Stimulated activated CD4-positive, alpha-beta T cell treated with anti-CD3 and anti-CD28 coated beads, Interleukin-1b, Interleukin-23, amount 100 ng/mL, for 1 hour (primary cell): Measurements from ENCODE around the gene MAZ.
"Not testable (repeated sequence)": the region's sequence is repeated elsewhere in the genome, so short reads cannot be mapped to it uniquely, and the experiment has no call there.

Source experiments
- DNase-seq, 2 donors: peaks; one replicate each; pipeline ENCODE4 v3.0.0-alpha.2; 2020; ENCODE audit warnings: low read depth in 2 of 2

Gene MAZ

GRCh38 chr16:29806099-29806579 lies at the start of gene MAZ:
Gene MAZ, plus strand, starts transcription at chr16:29806529. Its CDS starts 173 bp downstream, at chr16:29806702.
- peak in 1 of 2 donors; percentile 60 for DNase-seq

DNA sequence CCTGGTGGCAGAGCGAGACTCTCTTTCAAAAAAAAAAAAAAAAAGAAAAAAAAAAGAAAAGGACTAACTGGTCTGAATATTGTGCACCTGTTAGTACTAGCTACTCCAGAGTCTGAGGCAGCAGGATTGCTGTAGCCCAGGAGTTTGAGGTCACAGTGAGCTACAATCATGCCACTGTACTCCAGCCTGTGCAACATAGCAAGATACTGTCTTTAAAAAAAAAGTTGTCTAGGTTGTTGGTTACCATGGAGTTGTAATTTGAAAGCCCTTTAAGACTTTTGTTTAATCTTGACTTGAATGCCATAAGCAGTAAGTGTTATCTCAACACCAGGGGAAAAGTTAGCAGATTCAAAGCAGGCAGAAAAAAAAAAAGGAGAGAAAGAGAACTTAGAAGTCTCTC lies 49.7 kb upstream of the MAZ start:
- DNase-seq, result no peak

- DNase-seq, result not testable (repeated sequence)
Observed at GRCh38 chr16:29757086-29757485, 49.2 kb upstream of the MAZ start.

- no peak for DNase-seq
Observed at GRCh38 chr16:29757950-29758466, 48.3 kb upstream of the MAZ start.

GRCh38 chr16:29760567-29761279 lies 45.6 kb upstream of the MAZ start:
- no peak for DNase-seq

DNA sequence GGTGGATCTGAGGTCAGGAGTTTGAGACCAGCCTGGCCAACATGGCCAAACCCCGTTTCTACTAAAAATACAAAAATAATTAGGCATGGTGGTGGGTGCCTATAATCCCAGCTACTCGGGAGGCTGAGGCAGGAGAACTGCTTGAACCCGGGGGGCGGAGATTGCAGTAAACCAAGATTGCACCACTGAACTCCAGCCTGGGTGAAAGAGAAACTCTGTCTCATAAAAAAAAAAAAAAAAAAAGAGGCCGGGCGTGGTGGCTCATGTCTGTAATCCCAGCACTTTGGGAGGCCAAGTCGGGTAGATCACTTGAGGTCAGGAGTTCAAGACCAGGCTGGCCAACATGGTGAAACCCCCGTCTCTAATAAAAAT lies 45.1 kb upstream of the MAZ start:
- DNase-seq, result not testable (repeated sequence)

- DNase-seq, result no peak
Observed at GRCh38 chr16:29761882-29762281, 44.4 kb upstream of the MAZ start.

- DNase-seq, result no peak
Observed at GRCh38 chr16:29763326-29763725, 43.0 kb upstream of the MAZ start.

GRCh38 chr16:29765167-29766032 lies 40.9 kb upstream of the MAZ start:
- DNase-seq, result no peak

- no peak for DNase-seq
Observed at GRCh38 chr16:29766571-29766970, 39.8 kb upstream of the MAZ start.

DNA sequence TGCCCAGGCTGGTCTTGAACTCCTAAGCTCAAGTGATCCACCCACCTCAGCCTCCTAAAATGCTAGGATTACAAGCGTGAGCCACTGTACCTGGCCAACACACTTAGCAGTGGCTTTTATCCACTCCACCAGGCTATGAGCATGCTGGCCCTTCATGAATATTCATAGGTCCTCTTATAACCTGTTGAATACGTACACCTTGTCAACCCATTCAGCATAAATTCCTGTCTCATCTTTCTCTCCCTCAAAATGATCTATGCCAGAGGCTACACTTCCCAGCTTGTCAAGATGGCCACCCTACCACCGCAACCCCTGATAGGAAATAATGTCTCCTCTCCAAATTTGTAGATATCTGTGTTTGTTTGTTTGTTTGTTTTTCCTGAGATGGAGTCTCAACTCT lies 39.3 kb upstream of the MAZ start:
- DNase-seq, result no peak

- DNase-seq, result no peak
Observed at GRCh38 chr16:29769507-29769906, 36.8 kb upstream of the MAZ start.

DNA sequence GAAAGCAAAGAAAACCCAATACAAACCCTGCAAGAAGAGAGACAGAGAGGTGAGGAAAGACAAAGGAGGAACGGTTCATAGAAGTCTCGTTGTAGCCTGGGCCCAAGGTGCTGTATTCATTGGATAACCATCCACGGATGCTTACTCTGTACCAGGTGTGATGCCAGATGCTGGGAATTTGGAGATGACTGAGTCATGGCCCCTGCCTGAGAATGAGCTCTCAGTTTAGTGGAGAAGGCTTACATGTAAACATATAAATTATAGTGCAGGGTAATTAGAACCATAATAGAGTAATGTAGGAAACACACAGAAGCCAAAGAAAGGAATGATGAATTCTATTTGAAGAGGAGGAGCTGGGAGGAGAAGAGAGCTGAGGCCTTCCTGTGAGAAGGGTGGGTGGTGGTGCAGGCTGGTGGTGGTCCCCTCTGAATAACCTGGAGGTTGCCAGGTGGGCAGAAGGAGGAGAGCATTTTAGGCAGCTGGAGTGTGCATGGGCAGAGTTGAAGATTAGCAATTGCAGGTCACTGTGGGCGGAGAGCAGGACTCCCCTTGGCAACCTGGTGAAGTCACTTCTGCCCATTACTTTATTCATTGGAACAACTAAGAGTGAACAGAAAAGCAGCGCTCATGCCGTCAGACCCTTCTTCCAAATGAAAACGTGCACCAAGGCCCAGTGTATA lies 35.9 kb upstream of the MAZ start:
- no peak for DNase-seq

DNA sequence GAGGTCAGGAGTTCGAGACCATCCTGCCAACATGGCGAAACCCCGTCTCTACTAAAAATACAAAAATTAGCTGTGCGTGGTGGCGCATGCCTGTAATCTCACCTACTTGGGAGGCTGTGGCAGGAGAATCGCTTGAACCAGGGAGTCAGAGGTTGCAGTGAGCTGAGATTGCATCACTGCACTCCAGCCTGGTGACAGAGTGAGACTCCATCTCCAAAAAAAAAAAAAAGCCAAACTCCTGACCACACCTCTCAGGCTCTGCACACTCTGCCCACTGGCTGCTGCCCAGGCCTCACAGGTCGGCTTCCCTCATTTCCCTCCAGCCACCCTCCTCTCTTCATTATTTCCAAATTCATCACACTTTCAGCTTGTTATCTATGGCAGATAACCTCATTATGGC lies 34.0 kb upstream of the MAZ start:
- not testable (repeated sequence) for DNase-seq

DNA sequence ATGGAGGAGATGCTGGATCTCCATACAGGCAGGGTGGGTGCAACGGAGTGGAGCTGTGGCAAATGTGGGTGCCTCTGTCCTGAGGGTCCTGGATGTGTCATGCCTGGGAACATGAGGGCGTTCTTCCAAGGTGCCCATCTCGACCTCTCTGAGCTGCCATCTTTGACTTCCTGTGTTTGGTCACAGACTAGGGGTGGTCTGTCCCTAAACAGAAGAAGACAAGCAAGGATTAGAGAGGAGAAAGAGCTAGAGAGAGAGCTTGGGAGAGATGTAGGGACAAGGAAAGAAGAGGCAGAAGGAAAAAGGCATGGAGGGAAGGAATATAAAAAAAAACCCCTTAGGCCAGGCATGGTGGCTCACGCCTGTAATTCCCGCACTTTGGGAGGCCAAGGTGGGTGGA lies 31.6 kb upstream of the MAZ start:
- no peak for DNase-seq

DNA sequence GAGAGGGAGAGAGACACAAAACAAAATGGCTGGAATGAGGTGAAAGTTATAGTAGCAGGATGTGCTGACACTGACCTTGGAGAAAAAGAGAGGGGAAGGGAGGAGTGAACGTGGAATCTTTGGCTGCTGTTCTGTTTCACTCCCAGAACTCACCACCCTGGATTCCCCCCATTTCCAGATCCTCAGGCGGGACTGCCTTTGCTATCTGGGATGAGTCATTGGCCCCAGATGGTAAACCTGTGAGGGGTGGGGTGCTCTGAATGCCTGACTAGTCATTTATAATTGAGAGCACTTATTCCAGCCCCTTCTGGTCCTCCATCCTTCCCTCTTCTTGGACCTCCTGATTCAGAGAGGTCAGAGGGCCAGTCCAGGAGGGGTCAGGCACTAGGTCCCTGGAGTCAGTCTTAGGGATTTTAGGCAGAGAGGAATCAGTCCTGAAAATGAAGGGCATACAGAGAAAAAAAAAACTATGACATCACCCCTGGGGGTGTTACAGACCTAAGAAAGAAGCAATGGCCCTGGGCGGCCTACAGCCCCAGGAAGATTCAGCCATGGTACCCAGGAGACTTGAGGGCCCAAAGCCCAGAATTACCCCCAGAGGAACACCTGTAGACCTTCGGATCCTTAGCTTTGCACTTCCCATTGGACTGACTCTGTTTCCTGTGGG lies 30.5 kb upstream of the MAZ start:
- DNase-seq, result no peak

- no peak for DNase-seq
Observed at GRCh38 chr16:29777576-29778350, 28.6 kb upstream of the MAZ start, which contains the start of gene ZG16. Gene ZG16, plus strand, starts transcription at chr16:29778256. Its CDS starts 1,011 bp downstream, at chr16:29779267.

DNA sequence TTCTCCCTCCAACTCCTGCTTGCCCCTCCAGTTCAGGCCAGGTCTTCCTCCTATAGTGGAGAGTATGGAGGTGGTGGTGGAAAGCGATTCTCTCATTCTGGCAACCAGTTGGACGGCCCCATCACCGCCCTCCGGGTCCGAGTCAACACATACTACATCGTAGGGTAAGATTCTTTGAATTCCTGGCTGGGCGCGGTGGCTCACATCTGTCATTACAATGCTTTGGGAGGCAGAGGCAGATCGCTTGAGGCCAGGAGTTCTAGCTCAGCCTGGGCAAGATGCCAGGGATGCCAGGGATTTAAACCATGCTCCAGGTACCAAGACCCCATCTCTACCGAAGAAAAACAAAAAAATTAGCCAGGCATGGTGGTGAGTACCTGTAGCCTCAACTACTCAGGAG lies 26.9 kb upstream of the MAZ start:
- no peak for DNase-seq

DNA sequence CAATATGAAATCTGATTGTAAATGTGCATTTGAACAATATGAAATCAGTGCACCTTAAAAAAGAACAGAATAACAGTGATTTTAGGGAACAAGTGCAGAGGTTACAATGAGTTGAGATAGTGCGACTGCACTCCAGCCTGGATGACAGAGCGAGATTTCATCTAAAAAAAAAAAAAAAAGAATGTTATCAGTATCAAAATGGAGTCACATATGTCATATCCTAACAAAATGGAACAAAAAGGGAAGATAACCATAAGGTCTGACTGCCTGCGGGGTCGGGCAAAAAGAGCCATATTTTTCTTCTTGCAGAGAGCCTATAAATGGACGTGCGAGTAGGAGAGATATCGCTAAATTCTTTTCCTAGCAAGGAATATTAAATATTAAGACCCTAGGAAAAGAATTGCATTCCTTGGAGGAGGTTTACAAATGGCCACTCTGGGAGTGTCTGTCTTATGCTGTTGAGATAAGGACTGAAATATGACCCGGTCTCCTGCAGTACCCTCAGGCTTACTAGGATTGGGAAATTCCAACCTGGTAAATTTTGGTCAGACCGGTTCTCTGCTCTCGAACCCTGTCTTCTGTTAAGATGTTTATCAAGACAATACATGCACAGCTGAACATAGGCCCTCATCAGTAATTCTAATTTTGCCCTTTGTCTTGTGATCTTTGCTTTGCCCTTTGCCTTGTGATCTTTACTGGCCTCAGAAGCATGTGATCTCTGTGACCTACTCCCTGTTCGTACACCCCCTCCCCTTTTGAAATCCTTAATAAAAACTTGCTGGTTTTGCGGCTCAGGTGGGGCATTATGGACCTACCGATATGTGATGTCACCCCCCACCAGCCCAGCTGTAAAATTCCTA lies 23.0 kb upstream of the MAZ start:
- DNase-seq, result not testable (repeated sequence)

DNA sequence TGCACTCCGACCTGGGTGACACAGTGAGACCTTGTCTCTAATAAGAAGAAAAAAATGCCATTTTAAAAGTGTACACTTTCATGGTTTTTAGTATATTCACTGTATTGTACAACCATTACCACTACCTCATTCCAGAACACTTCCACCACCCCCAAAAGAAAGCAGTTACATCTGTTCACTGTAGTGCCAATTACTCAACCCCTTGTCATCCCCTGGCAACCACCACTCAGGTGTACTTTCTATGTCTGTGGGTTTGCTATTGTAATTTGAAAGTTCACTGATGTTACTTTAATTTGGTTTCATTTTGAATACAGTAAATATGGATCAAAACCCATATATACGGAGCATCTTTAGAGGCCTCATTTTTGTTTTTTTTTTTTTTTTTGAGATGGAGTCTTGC lies 22.2 kb upstream of the MAZ start:
- no peak for DNase-seq
